Inflammatory macrophage treated with lipopolysaccharide for 1 hour (primary cell): Measurements from ENCODE around the gene NRP2.

Source experiments
- DNase-seq, 2 donors: peaks; one replicate each; pipeline ENCODE4 v3.0.0-alpha.2; 2020 to 2022

Gene NRP2

DNA sequence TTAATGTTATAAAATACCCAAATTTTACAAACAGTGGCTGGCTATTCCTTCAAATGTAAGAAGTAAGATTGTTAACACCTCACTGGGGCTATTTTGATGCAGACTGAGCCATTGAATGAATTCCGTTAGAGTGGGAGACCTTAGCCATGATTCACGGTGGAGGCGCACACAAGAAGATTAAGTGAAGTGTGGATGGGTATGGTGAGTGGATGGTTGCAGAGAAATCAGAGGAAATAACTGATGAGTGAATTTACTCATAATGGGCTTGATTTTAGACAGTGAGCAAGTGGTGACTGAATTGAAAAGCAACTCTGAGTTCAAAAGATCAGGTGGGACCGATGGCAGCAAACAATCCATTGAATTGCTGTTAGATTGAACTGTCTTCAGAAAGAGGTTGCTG, 75.0 kb downstream of the NRP2 start:
- no peak for DNase-seq

DNA sequence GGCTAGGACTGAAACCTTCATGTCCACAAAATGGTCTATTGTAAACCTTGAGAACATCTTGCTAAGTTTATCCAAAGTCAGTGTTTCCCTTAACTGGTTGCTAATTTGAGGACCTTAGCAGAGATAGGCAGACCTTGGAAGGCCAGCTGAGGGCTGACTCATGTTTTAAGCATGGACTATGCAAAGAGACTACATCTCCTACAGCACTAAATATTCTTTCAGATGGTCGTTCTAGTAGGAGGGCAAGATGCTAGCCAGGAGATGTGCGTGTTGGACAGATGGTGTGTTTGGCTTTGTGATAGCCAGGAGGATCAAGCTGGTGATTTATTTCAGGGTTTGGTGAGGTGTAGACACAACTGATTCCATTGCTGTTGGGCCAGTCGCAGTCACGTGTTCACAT, 75.8 kb downstream of the NRP2 start:
- no peak for DNase-seq

DNA sequence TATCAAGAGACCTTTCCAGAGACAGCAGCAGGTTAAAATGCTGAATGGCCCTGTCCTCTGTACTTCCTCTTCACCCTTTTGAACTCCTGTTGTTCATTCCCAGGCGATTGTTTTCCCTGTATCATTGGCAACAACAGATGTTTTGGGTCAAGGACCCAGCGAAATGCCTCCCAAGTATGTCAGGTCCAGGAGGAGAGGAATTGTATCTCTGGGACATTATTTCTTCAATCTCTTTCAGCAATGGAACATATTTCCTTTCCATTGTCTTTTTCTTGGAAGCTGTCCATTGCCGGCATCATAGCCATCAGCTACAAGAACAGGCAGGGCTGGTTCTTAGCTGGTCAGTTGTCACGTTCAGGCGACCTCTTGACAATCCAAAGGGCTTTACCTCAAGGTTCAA, 76.2 kb downstream of the NRP2 start:
- no peak for DNase-seq

DNA sequence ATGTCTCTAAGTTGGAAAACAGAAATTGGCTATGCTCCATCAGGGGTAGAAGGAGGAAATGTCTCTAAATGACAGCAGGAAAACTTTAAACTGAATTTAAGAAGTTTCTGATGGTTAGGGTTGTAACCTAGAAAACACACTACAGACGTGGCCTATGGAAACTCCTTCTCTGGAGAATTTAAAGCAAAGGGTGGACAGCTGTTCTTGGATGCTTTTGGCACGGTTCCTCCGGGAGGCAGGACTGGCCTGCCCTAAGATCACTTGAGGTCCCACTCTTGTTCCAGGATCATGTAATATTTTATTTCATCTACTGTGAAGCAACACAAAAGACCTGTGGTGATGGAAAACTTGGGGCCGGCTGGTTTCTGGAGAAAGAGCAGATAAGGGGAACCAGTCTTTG, 77.0 kb downstream of the NRP2 start:
- no peak for DNase-seq

DNA sequence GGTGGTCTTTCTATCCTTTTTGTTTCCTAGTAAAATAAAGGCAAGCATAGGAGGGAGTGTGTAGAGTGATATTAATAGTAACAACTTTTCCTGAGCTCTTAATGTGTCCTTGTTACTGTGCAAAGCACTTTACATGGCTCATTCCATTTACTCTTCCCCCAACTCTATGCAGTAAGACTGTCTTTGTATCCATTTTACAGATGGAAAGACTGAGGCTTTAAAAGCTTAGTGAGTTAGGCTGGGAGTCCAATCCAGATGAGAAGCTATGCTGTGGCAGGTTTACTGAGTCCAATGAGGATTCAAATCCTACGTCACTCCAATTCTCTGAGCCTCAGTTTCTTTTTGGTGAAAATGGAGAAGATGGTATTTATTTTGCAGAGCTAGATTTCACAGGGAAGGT, 77.4 kb downstream of the NRP2 start:
- no peak for DNase-seq

DNA sequence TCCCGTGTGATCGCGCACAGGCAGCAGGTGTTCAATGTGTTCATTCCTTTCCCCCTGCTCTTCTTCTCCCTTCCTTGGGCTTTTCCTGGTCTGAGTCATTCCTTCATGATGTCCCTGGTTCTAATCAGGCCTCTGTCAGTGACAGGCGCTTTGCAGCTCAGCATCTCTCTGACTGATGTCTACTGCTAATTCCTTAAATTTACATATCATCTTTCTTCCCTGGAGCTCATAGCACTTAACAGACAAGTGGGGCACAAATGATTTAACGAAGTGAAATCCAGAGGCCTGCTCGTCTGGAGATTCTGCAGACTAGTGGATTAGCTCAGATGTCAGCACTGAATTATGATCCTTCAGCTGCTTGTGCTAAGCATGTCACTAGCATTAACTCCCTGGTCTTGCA, 77.9 kb downstream of the NRP2 start:
- DNase-seq = no peak

DNA sequence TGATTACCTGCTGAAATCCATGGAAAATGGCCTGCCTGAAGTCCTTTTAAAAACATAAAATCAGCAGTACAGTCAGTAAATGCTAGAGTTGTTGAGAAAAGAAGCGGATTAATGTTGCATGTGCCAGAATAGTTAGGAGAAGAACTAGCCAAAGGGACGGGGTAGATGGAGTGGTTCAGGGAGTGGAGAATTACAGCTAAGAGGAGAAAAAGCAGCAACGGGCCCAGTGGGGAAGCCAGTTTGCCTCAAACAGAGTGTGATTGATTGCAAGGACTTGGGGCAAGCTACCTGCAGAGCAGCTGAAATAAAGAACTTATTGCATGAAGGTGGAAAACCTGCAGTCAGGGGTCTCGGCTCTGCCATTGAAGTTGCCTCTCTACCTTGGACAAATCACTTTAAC, 79.1 kb downstream of the NRP2 start:
- DNase-seq = no peak

DNA sequence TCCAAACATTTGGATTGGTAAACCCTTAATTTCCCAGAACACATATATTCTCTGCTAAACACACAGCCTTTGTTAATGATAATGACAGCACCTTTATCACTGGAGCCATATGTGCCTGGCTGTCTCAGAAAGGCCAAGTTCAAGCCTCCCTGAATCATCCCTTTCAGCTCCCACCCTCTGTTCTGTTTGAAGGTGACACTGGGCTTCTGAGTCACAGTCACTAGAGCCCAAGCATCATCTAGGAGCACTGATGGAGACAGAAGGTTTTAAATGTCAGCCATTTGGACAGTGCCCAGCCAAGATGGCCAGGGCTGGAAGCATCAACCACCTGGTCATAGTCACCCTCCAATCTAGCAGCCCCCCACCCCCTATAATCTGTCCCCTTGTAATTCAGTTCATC, 80.6 kb downstream of the NRP2 start:
- DNase-seq = no peak

DNA sequence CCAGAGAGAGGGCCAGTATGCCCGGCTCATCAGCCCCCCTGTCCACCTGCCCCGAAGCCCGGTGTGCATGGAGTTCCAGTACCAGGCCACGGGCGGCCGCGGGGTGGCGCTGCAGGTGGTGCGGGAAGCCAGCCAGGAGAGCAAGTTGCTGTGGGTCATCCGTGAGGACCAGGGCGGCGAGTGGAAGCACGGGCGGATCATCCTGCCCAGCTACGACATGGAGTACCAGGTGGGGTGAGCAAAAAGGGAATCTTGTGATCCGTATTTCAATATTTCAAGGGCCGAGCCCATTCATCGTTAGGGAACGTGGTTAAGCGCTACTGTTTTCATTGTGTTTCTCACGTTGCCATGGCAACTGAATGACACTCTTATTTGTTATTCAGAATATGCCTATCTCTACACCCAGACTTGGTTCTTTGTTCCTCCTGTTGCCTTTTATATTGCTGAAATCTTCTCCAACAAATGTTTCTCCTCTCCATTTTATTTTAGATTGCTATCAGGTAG, 81.5 kb downstream of the NRP2 start:
- no peak for DNase-seq

DNA sequence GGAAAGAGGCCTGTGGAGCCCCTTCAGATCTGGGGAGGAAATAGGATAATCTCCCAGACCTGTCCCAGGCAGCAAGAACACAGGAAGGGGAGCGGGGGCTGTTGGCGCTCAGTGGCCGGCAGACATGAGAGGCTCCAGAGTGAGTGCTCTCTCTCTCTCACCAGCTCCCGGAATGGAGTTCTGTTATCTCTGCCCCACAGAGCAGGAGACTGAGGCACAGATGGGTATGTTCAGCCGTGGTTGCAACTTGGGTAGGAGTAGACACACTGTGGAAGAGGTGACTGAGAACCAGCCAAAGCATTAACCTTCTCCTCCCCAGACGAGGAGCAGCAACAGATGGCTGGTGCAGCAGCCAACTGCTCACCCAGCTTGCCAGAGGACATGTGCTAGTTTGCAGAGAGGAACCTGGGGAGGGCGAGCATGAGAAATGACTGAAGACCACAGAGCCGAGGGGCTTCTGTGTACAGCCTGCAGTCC, 82.0 kb downstream of the NRP2 start:
- no peak for DNase-seq

DNA sequence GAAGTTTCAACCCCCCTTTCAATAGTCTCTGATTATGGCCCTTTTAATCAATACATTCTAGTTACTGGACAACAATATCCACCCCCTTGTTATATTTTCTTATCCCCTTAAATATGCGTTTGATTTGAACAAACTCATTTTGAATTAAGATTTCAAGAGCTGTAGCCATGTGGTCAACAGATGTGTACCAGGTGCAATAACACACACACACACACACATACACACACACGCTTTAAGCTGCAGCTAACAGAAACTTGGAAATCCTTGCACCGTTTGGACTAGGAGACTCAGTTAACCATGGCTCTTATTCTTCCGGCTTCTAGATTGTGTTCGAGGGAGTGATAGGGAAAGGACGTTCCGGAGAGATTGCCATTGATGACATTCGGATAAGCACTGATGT, 82.8 kb downstream of the NRP2 start:
- DNase-seq = no peak

DNA sequence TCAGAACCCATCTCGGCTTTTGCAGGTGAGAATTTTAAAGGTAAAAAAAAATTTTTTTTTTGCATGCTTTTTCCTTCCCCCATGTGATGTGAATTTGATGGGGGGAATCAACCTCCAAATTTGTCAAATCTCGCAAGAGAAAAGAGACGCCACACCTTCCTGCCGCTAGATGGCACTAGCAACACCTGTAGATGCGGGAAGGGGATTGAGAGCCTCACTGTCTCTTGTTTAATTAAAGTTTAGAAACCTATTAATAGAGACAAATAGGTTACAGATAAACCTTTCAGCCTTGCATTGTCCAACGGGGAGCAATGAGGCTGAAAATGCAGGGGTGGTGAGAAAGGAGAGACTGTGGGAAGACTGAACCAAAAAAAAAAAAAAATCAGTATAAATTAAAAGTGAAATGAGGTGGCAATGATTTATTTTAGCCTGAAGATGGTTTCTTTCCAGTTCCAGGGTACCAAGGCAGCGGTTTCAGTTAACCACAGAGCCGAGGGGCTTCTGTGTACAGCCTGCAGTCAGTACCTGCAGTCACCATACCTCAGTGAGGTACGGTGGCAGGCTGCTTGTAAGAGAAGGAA, 84.6 kb downstream of the NRP2 start:
- peak; percentile 16 to 75 for DNase-seq

DNA sequence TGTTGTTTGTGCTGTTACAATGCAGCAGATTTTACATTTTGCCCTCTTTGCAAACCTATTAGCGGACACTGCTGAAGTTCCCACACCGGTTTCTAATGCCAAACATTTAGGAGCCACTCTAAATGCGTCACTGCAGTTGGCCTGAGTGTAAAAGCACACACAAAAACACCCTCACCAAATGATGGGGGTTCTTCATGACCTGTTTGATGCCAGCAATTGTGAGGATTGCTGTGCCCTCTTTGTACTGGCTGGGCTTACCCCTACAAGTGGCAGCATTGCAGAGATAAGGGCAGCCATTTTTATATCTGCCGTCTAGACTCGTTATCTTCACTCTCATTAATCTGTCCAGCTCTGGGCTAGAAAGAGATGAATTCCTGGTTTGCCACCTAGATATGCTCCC, 85.3 kb downstream of the NRP2 start:
- DNase-seq = no peak

DNA sequence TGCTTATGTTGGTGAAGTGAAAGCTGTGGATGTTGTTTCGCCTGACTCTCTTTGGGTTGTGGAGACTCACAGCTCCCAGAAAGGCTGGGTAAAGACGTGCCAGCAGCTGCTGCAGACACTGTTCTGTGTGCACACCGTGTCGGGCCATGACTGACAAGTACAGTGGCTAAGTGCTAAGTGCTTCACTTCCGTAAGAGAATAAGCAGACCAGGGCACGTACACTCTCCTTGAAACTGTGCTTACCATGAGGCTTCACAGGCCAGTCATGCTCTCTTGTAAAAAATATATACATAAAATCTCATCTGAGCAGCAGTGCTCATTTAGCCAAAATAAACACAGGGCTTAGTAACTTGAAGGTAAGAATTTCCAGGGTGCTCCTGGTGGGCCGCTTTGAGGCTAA, 86.0 kb downstream of the NRP2 start:
- DNase-seq = no peak

DNA sequence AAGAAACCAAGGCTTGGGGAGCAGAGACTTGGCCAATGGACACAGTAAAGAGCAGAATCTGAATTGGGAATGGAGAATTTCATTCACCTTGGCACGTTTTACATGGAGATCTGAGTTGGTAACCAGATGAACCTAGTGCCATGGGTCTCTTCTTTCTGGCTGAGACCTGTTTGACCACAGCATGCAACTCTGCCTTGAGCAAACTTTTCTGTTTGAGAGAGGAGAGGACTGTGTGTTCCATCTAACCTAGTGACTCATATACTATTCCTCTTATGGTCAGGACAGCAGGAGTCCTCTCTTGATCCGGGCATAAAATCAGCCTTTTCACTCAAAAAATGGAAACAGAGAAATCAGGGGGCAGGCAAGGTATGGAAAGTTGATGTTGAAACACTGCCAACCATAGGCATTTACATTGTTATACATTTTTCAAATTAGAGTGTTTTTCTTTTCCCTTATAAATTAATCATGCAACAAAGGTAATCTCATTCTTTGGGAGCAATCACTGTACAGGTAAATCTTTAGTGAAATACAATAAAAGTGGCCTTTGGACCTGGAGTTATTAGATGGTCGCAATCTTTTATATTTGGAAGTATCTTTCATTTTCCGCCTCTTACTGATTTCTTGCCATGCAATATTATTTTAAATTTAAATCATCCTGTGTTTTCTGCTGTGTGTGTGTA, 86.7 kb downstream of the NRP2 start:
- DNase-seq = no peak

DNA sequence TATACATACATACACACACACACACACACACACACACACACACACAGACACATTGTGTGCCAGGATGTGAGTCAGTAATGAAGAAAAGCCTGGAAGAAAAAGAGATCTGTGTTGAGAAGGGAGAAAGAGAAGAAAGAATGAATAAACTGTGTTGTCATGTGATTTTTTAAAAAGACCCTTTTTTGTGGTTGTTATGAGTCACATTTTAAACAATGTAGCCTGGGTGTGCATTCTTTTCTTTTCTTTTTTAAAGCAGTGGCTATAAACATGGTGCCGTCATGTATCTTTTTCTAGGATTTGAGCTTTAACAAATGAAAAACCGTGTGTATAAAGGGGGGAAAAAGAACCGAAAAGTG, 87.2 kb downstream of the NRP2 start:
- no peak for DNase-seq

DNA sequence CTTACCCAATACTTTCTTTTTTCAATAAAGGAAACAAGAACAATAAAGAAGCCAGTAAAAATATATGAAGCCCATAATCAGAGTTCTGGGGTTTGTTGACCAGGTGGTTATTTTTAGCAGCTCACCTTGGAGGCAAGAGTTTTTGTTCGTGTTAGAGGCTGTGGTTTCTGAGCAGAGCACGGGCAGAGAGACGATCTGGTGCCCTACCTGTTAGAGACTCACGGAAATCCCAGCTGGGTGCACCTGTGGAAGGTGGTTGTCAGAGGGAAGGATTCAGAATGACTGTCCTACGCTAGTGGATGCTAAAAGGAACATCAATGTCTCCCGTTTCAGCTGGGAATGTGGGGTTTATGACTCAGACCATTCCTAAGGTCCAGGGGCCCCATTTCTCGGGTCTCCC, 87.6 kb downstream of the NRP2 start:
- no peak for DNase-seq

DNA sequence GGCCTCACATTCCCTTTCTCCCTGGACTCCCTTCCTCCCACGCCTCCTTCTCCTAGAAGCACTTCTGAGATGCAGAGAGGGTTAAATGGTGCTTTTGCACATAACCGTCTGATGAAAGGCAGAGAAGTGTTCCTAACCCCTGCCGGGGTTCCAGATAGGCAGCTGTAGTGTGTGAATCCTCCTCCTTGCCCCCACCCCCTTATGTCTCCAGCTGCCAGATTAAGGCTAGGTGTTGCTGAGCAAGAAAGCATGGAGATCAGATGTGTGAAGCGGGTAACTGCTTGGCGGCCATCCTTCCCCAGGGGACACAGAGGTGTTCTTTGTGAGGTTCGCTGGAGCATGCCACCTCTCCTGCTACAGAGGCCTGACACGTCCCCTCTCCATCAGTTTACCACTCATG, 88.3 kb downstream of the NRP2 start:
- DNase-seq = no peak

DNA sequence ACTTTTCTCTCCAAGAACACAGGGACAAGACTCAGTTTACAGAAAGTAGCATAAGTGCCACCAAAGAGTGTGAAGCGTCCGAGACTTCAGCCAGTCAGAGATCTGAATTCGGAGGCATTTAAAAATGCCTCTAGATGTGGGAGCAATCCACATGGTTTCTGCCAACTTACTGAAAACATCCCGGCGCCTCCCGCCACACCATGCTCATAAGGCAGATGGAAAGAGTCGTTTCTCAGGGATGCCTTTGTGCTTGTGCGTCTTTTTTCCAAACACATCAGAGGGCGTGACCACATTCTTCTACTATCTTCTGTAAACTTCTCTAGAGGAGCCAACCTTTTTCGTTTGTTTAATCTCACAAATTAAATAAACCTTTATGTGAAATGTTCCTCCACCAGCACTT, 88.7 kb downstream of the NRP2 start:
- no peak for DNase-seq

DNA sequence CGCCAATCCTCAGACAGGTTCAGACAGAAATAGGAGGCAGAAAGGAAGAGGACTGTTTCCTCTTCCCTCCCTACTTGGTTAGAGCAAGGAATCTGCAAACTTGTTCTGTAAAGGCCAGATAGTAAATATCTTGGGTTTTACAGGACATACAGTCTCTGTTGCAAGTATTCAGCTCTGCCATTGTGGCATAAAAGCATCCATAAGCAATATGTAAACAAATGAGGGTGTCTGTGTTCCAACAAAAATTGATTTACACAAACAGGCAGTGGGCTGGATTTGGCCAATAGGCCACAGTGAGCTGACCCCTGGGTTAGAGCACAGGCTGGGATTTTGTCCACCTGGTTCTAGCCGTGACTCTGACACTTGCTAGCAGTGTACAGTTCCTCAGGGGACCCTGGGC, 89.4 kb downstream of the NRP2 start:
- no peak for DNase-seq

DNA sequence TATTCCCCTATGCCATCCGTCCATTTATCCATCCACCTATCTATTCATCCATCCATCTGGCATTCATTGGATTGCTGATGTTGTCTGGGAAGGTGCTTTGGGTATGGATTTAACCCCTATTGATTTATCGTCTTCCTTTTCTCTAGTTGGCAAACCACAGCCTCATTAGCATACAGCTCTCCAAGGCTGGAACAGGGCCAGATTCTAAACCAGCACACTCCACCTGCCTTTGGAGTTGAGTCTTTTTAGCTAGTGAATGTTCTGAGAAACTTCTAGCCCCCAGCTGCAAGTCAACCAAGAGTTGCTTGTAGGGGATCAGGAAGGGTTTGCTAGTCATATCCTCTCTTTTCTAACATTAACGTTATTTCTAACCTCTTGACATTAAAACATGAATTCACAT, 90.7 kb downstream of the NRP2 start:
- no peak for DNase-seq

DNA sequence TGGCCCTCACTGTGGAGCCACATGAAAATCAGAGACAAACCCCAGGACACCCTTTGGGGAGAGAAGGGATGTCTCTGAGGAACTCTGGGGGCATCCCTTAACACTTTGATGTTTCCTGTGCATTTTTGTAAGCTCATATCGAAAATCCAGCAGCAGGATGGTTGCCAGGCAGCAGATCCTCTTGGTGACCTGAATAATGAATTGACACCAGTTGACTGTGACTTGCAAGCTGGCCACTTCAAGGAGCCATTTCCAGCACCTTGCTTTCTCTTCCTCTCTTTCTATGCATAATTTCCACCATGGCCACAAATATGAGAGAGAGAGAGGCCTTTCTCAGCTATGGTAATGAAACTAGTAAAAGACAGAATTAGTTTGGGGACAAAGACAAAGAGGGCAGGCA, 91.7 kb downstream of the NRP2 start:
- no peak for DNase-seq

DNA sequence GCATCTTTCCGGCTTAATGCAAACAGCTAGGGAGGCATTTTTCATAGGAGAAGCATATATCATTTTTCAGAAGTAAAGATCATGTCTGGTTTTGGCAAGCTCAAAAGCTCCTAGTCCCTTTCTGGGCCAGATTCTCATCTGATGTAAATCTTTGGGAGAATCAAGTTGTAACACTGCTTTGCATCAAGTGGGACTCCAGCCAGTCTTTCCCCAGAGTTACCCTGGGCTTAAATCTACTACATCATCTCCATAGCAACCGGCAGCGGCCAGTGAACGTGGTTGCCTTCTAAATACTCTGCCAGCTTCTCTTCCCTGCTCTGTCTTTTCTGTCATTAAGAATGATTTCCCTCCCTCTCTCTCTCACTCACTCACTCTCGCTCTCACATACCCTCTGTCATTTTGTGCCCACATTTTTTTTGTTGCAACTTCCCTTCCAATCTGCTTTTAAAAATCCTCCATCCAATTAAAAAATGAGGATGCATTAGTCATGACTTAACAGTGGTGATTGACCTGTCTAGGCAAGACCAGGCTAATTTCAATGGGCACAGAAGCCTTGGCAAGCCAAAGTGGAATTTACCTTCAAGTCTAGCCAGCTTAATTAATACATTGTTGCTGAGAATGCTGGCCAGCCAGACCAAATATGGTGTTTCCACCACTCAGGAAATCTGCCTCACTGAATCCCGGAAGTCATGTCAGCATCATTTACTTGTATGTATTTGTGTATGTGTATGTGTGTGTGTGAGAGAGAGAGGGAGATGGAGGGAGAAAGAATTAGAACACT, 93.0 kb downstream of the NRP2 start:
- no peak for DNase-seq

DNA sequence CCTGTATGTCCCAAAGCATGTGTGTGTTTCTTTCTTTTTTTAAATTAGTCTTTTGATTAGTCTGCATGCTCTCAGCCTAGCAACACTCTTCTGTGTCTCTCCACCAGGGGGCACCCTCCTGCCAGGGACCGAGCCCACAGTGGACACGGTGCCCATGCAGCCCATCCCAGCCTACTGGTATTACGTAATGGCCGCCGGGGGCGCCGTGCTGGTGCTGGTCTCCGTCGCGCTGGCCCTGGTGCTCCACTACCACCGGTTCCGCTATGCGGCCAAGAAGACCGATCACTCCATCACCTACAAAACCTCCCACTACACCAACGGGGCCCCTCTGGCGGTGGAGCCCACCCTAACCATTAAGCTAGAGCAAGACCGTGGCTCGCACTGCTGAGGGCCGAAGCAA, 93.8 kb downstream of the NRP2 start:
- DNase-seq = peak; percentile 18 to 67
